Pancreas (tissue), 10 donors: Measurements from ENCODE around the gene MAG. TPM values are rescaled to one million over a fixed set of nuclear protein-coding genes. Genes with fewer than 3 reads are reported as not detected.

Source experiments
- ATAC-seq, 4 donors: fragments of 200-7000 bp; cut with Tn5 transposase; one replicate each; pipeline versions ENCODE4 v1.8.0 to v1.9.1; 2020; ENCODE audit warnings: mild to moderate bottlenecking in 4 of 4, moderate library complexity in 4 of 4
- DNase-seq, 6 donors: peaks; one replicate each; pipeline ENCODE4 v3.0.0-alpha.2; 2020
- FAIRE-seq: peaks from 2 replicates; lab custom pipeline; 2012; peaks lifted over from hg19 to GRCh38; lab: Jason Lieb, UNC
- H3K27ac ChIP-seq, 4 donors: fragments of 200-600 bp; sonication (generic); 1 replicate in 3 of 4; 2 replicates in 1 of 4; pipeline versions ENCODE4 v1.5.0 to v1.8.0; 2020
- H3K27me3 ChIP-seq, 4 donors: fragments of 200-600 bp; one replicate each; pipeline ENCODE4 v1.8.0; 2021
- H3K36me3 ChIP-seq, 3 donors: fragments of 200-600 bp; sonication (generic) in 1 of 3; one replicate each; pipeline versions ENCODE4 v1.5.0 to v1.8.0; 2020 to 2021
- H3K4me1 ChIP-seq, 3 donors: fragments of 200-600 bp; one replicate each; pipeline ENCODE4 v1.8.0; 2021
- H3K4me3 ChIP-seq, 4 donors: fragments of 200-600 bp; sonication (generic) in 2 of 4; one replicate each; pipeline versions ENCODE4 v1.5.0 to v1.8.0; 2020 to 2021
- H3K9me3 ChIP-seq, 4 donors: fragments of 200-600 bp; one replicate each; pipeline ENCODE4 v1.8.0; 2021
- CTCF ChIP-seq, 4 donors: fragments of 200-600 bp; sonication (generic) in 3 of 4; IDR thresholded peaks; one replicate each; pipeline versions ENCODE4 v1.5.0 to v1.8.0; 2021; ENCODE audit warnings: antibody characterized with exemption in 4 of 4
- WGBS, 2 donors: extraction: QIAGEN DNeasy Blood & Tissue Kit; methylation state at CpG; one replicate each; pipeline ENCODE4 v1.1.7; 2013; 5-methylcytosine and 5-hydroxymethylcytosine counted together
- intact Hi-C, 3 donors: fragments of 100-400 bp; cut with DNase I; formaldehyde crosslinking; loops; one replicate each; pipeline versions ENCODE4 v1.11.1 to v1.14.2; 2022
- polyA plus RNA-seq, 2 donors: library from polyadenylated mRNA; stranded (reverse); fragments of 200-250 nt; gene quantifications; one replicate each; pipeline ENCODE4 v1.2.3, GENCODE V29; 2013
- total RNA-seq, 6 donors: library from RNA; stranded (reverse); fragmentation: NEBNext Ultra II Directional in 4 of 6; extraction: Animal tissue kit (Norgen Biotek cat#: 25700) in 4 of 6; gene quantifications; one replicate each; pipeline versions ENCODE4 v1.2.1 to v1.2.4, GENCODE V29; 2021 to 2023
- donor health status: healthy with polysubstance abuse.
- donor health status: DM: no; HTN: no; CAD: no; lungs with moderate emphysema.
- donor health status: DM: no; HTN: no; CAD: no.
- donor health status: control.
- donor health status: control.
- donor health status: Bipolar disorder and iron deficiency.
- donor health status: DM: yes; HTN: yes; CAD: no.
- donor health status: DM: no; HTN: no; CAD: no.
- donor health status: DM: no; HTN: no; CAD: no.
- donor health status: DM: yes; HTN: yes; CAD: no.

The MAG gene
- total and polyA plus RNA-seq, 8 donors: 0.17 to 0.47 TPM; not detected in 6

GRCh38 chr19:35254341-35255297 is 37.3 kb upstream of the MAG start:
- FAIRE-seq (no peak), ATAC-seq (no peak), DNase-seq (no peak)
- Histone ChIP-seq H3K4me3 (no peak overlapping the region), H3K9me3 (no peaks in the 10 kb centered on the region), H3K27ac (peak overlapping the region in 1 of 4 donors; percentile 54), H3K36me3 (peaks cover 3 to 18% (median 10%) of the 10 kb centered on the region in 3 donors), H3K27me3 (no peaks in the 10 kb centered on the region), H3K4me1 (peaks cover 0 to 15% (median 4%) of the 10 kb centered on the region in 3 donors)
- no peak for TF ChIP-seq CTCF (IDR thresholded peaks at IDR 0.05)
- intact Hi-C loops: no loop called here
- 93 to 95% methylated on average over 17 of the region's 17 CpGs for WGBS, 2 donors

- no peak for DNase-seq
- WGBS, 2 donors: 46 to 51% methylated on average over 2 of the region's 2 CpGs
- no peak for TF ChIP-seq CTCF (IDR thresholded peaks at IDR 0.05)
- FAIRE-seq: no peak
- no peaks in the 10 kb centered on the region for H3K27me3 ChIP-seq
- intact Hi-C loops: no loop called here
- no peak for ATAC-seq
- H3K4me3 ChIP-seq: no peak overlapping the region
- peaks cover 0 to 9% (median 4%) of the 10 kb centered on the region in 3 donors for H3K4me1 ChIP-seq
- H3K36me3 ChIP-seq: peaks cover 3 to 22% (median 6%) of the 10 kb centered on the region in 3 donors
- H3K9me3 ChIP-seq: no peaks in the 10 kb centered on the region
- H3K27ac ChIP-seq: no peak overlapping the region
These were observed 35.4 kb upstream of the MAG start for GRCh38 chr19:35256566-35256965.

GRCh38 chr19:35257113-35257461 is 34.9 kb upstream of the MAG start:
- Histone ChIP-seq H3K27ac (no peak overlapping the region), H3K36me3 (peaks cover 3 to 22% (median 6%) of the 10 kb centered on the region in 3 donors), H3K4me1 (peaks cover 0 to 9% (median 4%) of the 10 kb centered on the region in 3 donors), H3K9me3 (no peaks in the 10 kb centered on the region), H3K4me3 (no peak overlapping the region), H3K27me3 (no peaks in the 10 kb centered on the region)
- FAIRE-seq (no peak), ATAC-seq (no peak), DNase-seq (peak in 4 of 6 donors; percentile 10 to 43 (median 31))
- WGBS, 2 donors: 83 to 90% methylated on average over 9 of the region's 9 CpGs
- intact Hi-C loops: no loop called here
- TF ChIP-seq CTCF (IDR thresholded peaks at IDR 0.05): no peak

- Histone ChIP-seq H3K27me3 (no peaks in the 10 kb centered on the region), H3K9me3 (no peaks in the 10 kb centered on the region), H3K36me3 (peaks cover 0 to 10% (median 0%) of the 10 kb centered on the region in 3 donors), H3K4me3 (no peak overlapping the region), H3K4me1 (peaks cover 8 to 9% (median 9%) of the 10 kb centered on the region in 3 donors), H3K27ac (no peak overlapping the region)
- FAIRE-seq: no peak
- no peak for ATAC-seq
- intact Hi-C loops: no loop called here
- WGBS, 2 donors: 81 to 82% methylated on average over 10 of the region's 10 CpGs
- peak in 4 of 6 donors; percentile 10 to 41 (median 26) for DNase-seq
- no peak for TF ChIP-seq CTCF (IDR thresholded peaks at IDR 0.05)
These were observed 31.2 kb upstream of the MAG start for GRCh38 chr19:35260694-35261304.
